Ascending aorta (tissue), 2 donors: ENCODE data around the gene BCAS1. TPM values are rescaled to one million over a fixed set of nuclear protein-coding genes. Genes with fewer than 3 reads are reported as not detected.

ENCODE experiments used
- DNase-seq, 2 donors: peaks; one replicate each; pipeline ENCODE4 v3.0.0-alpha.2; 2019; ENCODE audit warnings: low spot score in 2 of 2
- H3K27ac ChIP-seq, 2 donors: fragments of 200-600 bp; sonication (generic); one replicate each; pipeline ENCODE4 v1.5.1; 2016 to 2017; ENCODE audit warnings: mild to moderate bottlenecking in 1 of 2
- H3K27me3 ChIP-seq: fragments of 200-600 bp; sonication (generic); one replicate; pipeline ENCODE4 v1.5.1; 2017
- H3K36me3 ChIP-seq, 2 donors: fragments of 200-600 bp; sonication (generic); one replicate each; pipeline ENCODE4 v1.5.1; 2016
- H3K4me1 ChIP-seq, 2 donors: fragments of 200-600 bp; sonication (generic); one replicate each; pipeline ENCODE4 v1.5.1; 2016 to 2017; ENCODE audit warnings: mild to moderate bottlenecking in 1 of 2
- H3K4me3 ChIP-seq, 2 donors: fragments of 200-600 bp; sonication (generic); one replicate each; pipeline ENCODE4 v1.5.1; 2016 to 2017; ENCODE audit warnings: mild to moderate bottlenecking in 1 of 2
- H3K9me3 ChIP-seq, 2 donors: fragments of 200-600 bp; sonication (generic); one replicate each; pipeline ENCODE4 v1.5.1; 2016
- intact Hi-C: fragments of 100-400 bp; cut with DNase I; formaldehyde crosslinking; loops from one replicate; pipeline ENCODE4 v1.15.1; 2023
- total RNA-seq: library from RNA; depleted of rRNA; stranded (reverse); fragments of >200 nt; gene quantifications from one replicate; pipeline ENCODE4 v1.1.0, GENCODE V29; 2016
- TF ChIP-seq, protein P1 (sequence below), 3 experiments: fragments of 200-600 bp in 2 of 3; fragments of 450-650 bp in 1 of 3; sonication (generic) in 2 of 3; IDR thresholded peaks; one replicate each; pipeline ENCODE4 v1.5.1; 2016 to 2019; ENCODE audit warnings: antibody characterized with exemption in 3 of 3, mild to moderate bottlenecking in 1 of 3, moderate library complexity in 1 of 3

The BCAS1 gene
- total RNA-seq, 1 donor from 2014 or later = not detected

DNA sequence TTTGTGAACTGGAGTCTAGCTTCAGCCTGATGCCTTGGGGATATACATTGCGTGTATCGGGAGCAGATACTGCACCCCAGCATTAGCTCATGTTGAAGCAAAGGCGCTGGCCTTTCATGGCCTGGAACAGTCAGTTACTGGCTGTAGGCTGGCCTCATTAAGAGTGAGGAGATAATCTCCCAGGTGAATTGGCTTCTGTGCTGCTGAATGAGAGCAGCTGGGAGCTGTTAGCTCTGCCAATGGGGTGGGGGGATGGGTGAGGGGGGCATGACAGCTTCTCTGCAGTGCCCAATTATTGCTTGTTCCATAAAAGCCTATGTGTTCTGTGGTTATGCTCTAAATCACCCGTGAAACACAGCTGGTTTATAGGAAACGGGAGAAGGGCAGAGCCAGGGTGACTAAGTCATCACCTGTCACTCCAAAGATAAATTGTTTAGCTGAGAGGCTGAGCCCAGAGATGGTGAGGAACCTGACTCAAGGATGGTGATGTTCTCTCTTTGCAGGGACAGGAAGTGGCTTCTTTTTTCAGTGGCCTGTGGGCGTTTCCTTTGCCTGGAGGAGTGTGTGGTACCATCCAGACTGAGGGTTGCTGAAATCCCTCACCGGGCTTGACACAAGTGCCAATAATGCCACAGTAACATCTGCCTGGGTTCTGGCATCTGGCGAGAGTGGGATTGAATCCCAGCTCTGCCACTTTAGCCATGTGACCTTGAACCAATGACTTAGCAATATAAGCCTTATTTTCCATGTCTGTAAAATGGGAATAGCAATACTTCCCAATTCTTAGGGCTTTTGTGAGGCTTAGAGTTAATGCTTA, 170.8 kb downstream of the BCAS1 start:
- intact Hi-C loops = loop anchor here (2.0 kb wide), 1 partner anchor 17 kb away; no protein-coding TSS in a partner anchor
- Histone ChIP-seq H3K27me3 (no peaks in the 10 kb centered on the region), H3K27ac (peak overlapping the region; percentile 70 to 71), H3K4me1 (peaks cover 0 to 22% of the 10 kb centered on the region in 2 donors), H3K36me3 (no peaks in the 10 kb centered on the region), H3K9me3 (no peaks in the 10 kb centered on the region), H3K4me3 (no peak overlapping the region)
- TF ChIP-seq, protein P1, sequence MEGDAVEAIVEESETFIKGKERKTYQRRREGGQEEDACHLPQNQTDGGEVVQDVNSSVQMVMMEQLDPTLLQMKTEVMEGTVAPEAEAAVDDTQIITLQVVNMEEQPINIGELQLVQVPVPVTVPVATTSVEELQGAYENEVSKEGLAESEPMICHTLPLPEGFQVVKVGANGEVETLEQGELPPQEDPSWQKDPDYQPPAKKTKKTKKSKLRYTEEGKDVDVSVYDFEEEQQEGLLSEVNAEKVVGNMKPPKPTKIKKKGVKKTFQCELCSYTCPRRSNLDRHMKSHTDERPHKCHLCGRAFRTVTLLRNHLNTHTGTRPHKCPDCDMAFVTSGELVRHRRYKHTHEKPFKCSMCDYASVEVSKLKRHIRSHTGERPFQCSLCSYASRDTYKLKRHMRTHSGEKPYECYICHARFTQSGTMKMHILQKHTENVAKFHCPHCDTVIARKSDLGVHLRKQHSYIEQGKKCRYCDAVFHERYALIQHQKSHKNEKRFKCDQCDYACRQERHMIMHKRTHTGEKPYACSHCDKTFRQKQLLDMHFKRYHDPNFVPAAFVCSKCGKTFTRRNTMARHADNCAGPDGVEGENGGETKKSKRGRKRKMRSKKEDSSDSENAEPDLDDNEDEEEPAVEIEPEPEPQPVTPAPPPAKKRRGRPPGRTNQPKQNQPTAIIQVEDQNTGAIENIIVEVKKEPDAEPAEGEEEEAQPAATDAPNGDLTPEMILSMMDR (IDR thresholded peaks at IDR 0.05) = no peak
- DNase-seq = peak in 1 of 2 donors; percentile 72

DNA sequence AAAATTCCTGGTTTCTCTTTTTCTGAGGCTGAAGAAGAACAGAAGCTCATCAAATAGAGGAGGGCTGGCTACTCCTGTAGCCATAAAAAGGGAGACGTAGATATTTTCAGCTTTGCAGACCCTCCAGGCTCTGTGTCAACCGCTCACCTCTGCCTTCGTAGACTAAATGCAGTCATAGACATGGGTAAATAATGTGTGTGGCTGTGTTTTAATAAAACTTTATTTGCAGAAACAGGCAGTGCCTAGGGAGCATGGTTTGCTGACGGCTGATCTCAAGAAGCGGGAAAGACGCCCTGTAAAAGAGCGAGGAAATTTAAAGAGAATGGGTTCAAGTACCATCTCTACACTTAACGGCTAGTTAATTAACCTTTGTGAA, 171.8 kb downstream of the BCAS1 start:
- intact Hi-C loops = no loop called here
- H3K27me3 ChIP-seq = no peaks in the 10 kb centered on the region

DNA sequence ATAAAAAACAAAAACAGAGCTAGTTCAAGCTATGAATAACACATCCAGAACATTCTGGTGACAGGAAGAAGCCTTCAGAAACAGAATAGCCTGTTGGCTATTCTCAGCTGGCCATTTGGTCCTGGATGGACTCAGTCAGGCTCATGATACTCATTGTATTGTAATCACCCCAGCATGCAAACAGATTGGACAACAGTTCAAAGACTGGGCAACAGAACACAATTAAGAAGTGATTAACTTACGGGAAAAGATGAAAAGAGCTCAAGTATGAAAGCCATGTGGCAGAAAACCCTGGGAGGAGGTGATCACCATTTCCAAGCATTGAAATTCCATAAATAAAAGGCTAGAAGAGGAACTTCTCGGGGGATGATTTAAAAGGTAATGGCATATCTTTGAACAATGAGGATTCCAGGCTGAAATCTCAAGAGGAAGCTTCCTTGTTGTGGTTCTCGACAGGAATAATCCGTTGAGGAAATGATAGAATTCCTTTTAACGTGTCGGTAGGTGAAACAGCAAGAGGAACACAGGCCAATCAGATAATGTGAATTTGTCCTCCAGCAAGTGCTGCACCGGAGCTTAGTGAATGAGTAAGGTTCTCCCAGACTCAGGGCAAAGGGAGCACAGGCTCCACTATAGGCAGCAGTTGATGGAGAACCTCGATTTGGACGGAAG, 172.4 kb downstream of the BCAS1 start:
- intact Hi-C loops = no loop called here
- Histone ChIP-seq H3K27ac (no peak overlapping the region), H3K36me3 (no peaks in the 10 kb centered on the region), H3K9me3 (no peaks in the 10 kb centered on the region), H3K4me1 (peaks cover 0 to 22% of the 10 kb centered on the region in 2 donors), H3K27me3 (no peaks in the 10 kb centered on the region), H3K4me3 (no peak overlapping the region)
- TF ChIP-seq, protein P1 (IDR thresholded peaks at IDR 0.05) = no peak
- DNase-seq = no peak

More for the DNA sequence above, 171.8 kb downstream of the BCAS1 start:
- Histone ChIP-seq H3K4me1 (peaks cover 0 to 22% of the 10 kb centered on the region in 2 donors), H3K4me3 (no peak overlapping the region), H3K27ac (no peak overlapping the region), H3K36me3 (no peaks in the 10 kb centered on the region), H3K9me3 (no peaks in the 10 kb centered on the region)
- DNase-seq = no peak
- TF ChIP-seq, protein P1 (IDR thresholded peaks at IDR 0.05) = no peak

DNA sequence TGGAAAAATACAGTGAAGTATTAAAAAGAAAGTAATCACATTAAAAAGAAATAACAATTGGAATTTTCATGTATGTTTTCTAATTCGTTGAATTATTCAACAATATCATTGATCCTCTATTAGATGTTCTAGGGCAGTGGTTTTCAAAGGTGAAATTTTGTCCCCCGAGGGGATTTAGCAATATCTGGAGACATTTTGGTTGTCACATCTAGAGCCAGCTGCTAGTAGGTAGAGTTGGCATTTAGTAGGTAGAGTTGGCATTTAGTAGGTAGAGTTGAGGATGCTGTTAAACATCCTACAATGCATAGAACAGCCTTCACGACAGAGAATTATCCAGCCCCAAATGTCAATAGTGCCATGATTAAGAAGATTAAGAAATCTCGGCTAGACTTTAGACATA, 173.7 kb downstream of the BCAS1 start:
- no peaks in the 10 kb centered on the region for H3K9me3 ChIP-seq
- peaks cover 0 to 22% of the 10 kb centered on the region in 2 donors for H3K4me1 ChIP-seq
- no peaks in the 10 kb centered on the region for H3K36me3 ChIP-seq
- H3K4me3 ChIP-seq = no peak overlapping the region
- TF ChIP-seq, protein P1 (IDR thresholded peaks at IDR 0.05) = no peak
- H3K27ac ChIP-seq = no peak overlapping the region
- H3K27me3 ChIP-seq = no peaks in the 10 kb centered on the region
- no peak for DNase-seq
- intact Hi-C loops = no loop called here

DNA sequence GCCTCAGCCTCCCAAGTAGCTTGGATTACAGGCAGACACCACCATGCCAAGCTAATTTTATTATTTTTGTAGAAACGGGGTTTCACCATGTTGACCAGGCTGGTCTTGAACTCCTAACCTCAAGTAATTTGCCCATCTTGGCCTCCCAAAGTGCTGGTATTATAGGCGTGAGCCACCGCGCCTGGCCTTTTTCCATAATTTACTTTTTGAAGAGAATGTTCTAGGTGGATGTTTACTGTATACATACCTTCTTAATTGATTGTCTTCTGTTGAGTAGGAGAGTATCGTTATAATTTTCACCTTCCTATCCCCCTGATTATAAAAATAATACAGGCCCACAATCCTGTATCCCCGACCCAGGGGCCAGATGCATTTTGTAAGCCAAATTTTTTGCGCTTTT, 174.4 kb downstream of the BCAS1 start:
- no peak for DNase-seq
- peaks cover 0 to 6% of the 10 kb centered on the region in 2 donors for H3K9me3 ChIP-seq
- H3K4me1 ChIP-seq = peaks cover 0 to 17% of the 10 kb centered on the region in 2 donors
- H3K36me3 ChIP-seq = no peaks in the 10 kb centered on the region
- no peak overlapping the region for H3K4me3 ChIP-seq
- intact Hi-C loops = no loop called here
- no peaks in the 10 kb centered on the region for H3K27me3 ChIP-seq
- H3K27ac ChIP-seq = no peak overlapping the region
- TF ChIP-seq, protein P1 (IDR thresholded peaks at IDR 0.05) = no peak
